Mesenchymal stem cell (in vitro differentiated cells and primary cell): ENCODE results near the gene PRSS50. TPM values are rescaled to one million over a fixed set of nuclear protein-coding genes. Genes with fewer than 3 reads are reported as not detected.
A peak's percentile ranks its signal among the peaks of the same experiment; 100 is the strongest.

Experiments
- DNase-seq: peaks from one replicate; pipeline ENCODE4 v3.0.0-alpha.2; 2013
- H2AFZ ChIP-seq: one replicate; pipeline ENCODE4 v1.6.1; 2013; ENCODE audit warnings: low read depth, mild to moderate bottlenecking, control low read depth, inconsistent platforms, low read length, moderate library complexity
- H2AK5ac ChIP-seq: 2 replicates; pipeline ENCODE4 v1.6.1; 2013; ENCODE audit warnings: low read length, moderate library complexity, mild to moderate bottlenecking, inconsistent platforms; ENCODE audit not compliant: severe bottlenecking
- H2BK120ac ChIP-seq: one replicate; pipeline ENCODE4 v1.6.1; 2013; ENCODE audit warnings: low read depth, mild to moderate bottlenecking, inconsistent platforms, low read length, moderate library complexity
- H2BK12ac ChIP-seq, 2 experiments: one replicate each; pipeline ENCODE4 v1.6.1; 2013; ENCODE audit warnings: inconsistent platforms in 2 of 2, low read length in 2 of 2, mild to moderate bottlenecking in 2 of 2, moderate library complexity in 2 of 2, control low read depth in 1 of 2
- H2BK15ac ChIP-seq: one replicate; pipeline ENCODE4 v1.6.1; 2013; ENCODE audit warnings: mild to moderate bottlenecking, low read depth, inconsistent platforms; ENCODE audit not compliant: poor library complexity, severe bottlenecking
- H2BK5ac ChIP-seq: 2 replicates; pipeline ENCODE4 v1.6.1; 2013; ENCODE audit warnings: low read depth, mild to moderate bottlenecking, low read length, control low read depth, inconsistent platforms; ENCODE audit not compliant: poor library complexity, severe bottlenecking
- H3K14ac ChIP-seq, 2 experiments: one replicate each; pipeline ENCODE4 v1.6.1; 2013; ENCODE audit warnings: inconsistent platforms in 2 of 2, low read length in 2 of 2, control low read depth in 1 of 2, mild to moderate bottlenecking in 1 of 2, moderate library complexity in 1 of 2
- H3K18ac ChIP-seq, 2 experiments: one replicate each; pipeline ENCODE4 v1.6.1; 2013; ENCODE audit warnings: inconsistent platforms in 2 of 2, low read length in 2 of 2, control low read depth in 1 of 2, low read depth in 1 of 2, mild to moderate bottlenecking in 1 of 2
- H3K23ac ChIP-seq, 2 experiments: one replicate each; pipeline ENCODE4 v1.6.1; 2013; ENCODE audit warnings: inconsistent platforms in 2 of 2, low read length in 2 of 2, mild to moderate bottlenecking in 2 of 2, moderate library complexity in 2 of 2, control low read depth in 1 of 2
- H3K27ac ChIP-seq: 2 replicates; pipeline ENCODE4 v1.5.1; 2013; ENCODE audit warnings: mild to moderate bottlenecking, moderate library complexity, low read length, control low read depth, inconsistent platforms; ENCODE audit not compliant: poor library complexity, severe bottlenecking
- H3K27me3 ChIP-seq, 2 experiments: 2 replicates each; pipeline versions ENCODE4 v1.6.1 to v1.7.0; 2013; ENCODE audit warnings: low read length in 2 of 2, mild to moderate bottlenecking in 2 of 2, moderate library complexity in 2 of 2, control low read depth in 1 of 2, inconsistent platforms in 1 of 2; ENCODE audit not compliant: control insufficient read depth in 1 of 2, insufficient read depth in 1 of 2
- H3K36me3 ChIP-seq, 2 experiments: 2 replicates each; pipeline versions ENCODE4 v1.6.1 to v1.7.0; 2013; ENCODE audit warnings: low read length in 2 of 2, control low read depth in 1 of 2, inconsistent platforms in 1 of 2, low read depth in 1 of 2, mild to moderate bottlenecking in 1 of 2; ENCODE audit not compliant: insufficient read depth in 2 of 2, control insufficient read depth in 1 of 2
- H3K4ac ChIP-seq, 2 experiments: one replicate each; pipeline ENCODE4 v1.6.1; 2013; ENCODE audit warnings: inconsistent platforms in 2 of 2, low read length in 2 of 2, mild to moderate bottlenecking in 2 of 2, moderate library complexity in 2 of 2, control low read depth in 1 of 2, low read depth in 1 of 2
- H3K4me1 ChIP-seq: 2 replicates; pipeline ENCODE4 v1.6.1; 2013; ENCODE audit warnings: low read depth, low read length, control low read depth; ENCODE audit not compliant: control insufficient read depth, insufficient read depth
- H3K4me2 ChIP-seq: 2 replicates; pipeline ENCODE4 v1.6.1; 2013; ENCODE audit warnings: low read length, mild to moderate bottlenecking, inconsistent platforms; ENCODE audit not compliant: poor library complexity, severe bottlenecking
- H3K4me3 ChIP-seq, 2 experiments: 2 replicates each; pipeline versions ENCODE4 v1.5.1 to v1.7.0; 2013; ENCODE audit warnings: low read length in 2 of 2, mild to moderate bottlenecking in 2 of 2, control low read depth in 1 of 2, low read depth in 1 of 2; ENCODE audit not compliant: insufficient read depth in 1 of 2
- H3K79me1 ChIP-seq: replicated peaks from 2 replicates; pipeline ENCODE4 v1.6.1; 2013; ENCODE audit warnings: mild to moderate bottlenecking, control low read depth, low read length, inconsistent platforms; ENCODE audit not compliant: poor library complexity, severe bottlenecking
- H3K9ac ChIP-seq: 2 replicates; pipeline ENCODE4 v1.7.0; 2013; ENCODE audit warnings: mild to moderate bottlenecking, low read length, moderate library complexity
- H3K9me3 ChIP-seq: 2 replicates; pipeline ENCODE4 v1.7.0; 2013; ENCODE audit warnings: mild to moderate bottlenecking, low read length; ENCODE audit not compliant: control insufficient read depth
- H4K8ac ChIP-seq: one replicate; pipeline ENCODE4 v1.6.1; 2013; ENCODE audit warnings: inconsistent platforms, mild to moderate bottlenecking, low read length, moderate library complexity
- H4K91ac ChIP-seq: one replicate; pipeline ENCODE4 v1.6.1; 2013; ENCODE audit warnings: mild to moderate bottlenecking, low read length, inconsistent platforms
- WGBS: methylation state at CpG from one replicate; pipeline ENCODE4 v1.1.7; 2013; ENCODE audit warnings: mixed read lengths; 5-methylcytosine and 5-hydroxymethylcytosine counted together
- small RNA-seq: library from polyadenylated mRNA; stranded (forward); fragments of <200 nt; extraction: miRNeasy Mini kit (QIAGEN cat#:217004); gene quantifications from one replicate; pipeline ENCODE3, GENCODE V24; 2013; ENCODE audit warnings: low read depth

PRSS50 gene

DNA sequence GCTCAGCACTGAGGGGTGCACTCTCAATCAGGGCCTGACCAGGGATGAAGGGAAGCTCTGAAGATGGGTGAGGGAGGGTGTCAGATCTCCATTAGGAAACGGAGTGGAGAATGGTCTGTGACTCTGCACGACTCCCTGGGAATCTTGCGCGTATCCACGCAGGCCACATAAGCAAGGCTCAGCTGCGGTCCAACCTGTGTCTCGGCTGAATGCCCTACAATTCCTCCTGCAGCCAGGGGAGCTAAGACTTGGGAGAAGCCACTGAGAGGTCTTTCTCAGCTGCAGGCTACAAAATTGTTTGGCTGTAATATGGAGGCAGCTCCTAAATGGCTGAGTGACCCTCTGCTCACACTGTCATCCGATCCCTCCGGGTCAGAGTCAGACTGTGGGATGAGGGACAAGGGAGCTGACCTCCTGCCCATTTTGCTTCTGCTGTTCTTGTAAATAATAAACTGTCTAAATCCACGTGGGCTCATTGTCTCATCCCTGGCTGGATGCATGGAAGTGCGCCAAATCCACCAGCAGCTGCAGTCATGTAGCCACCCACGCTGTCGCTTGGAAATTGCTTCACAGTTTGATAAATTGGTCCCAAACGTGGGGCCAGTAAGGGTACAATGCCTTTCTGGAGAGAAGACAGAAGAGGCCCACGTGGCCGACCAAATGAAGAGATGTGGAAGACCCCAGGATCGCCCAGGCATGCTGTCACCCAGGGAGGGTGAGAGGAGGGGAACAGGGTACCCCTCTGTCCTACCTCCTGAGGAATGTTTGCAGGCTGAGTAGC lies 54.7 kb downstream of the PRSS50 start:
- Histone ChIP-seq H3K36me3 (no peaks in the 10 kb centered on the region), H3K27me3 (peaks cover 13 to 45% of the 10 kb centered on the region in 2 experiments)

More for the DNA sequence above, 54.7 kb downstream of the PRSS50 start:
- no peak overlapping the region for H2BK5ac ChIP-seq
- H4K8ac ChIP-seq, result no peak overlapping the region
- no peak overlapping the region for H3K9ac ChIP-seq
- no peak overlapping the region for H2BK120ac ChIP-seq
- no peak overlapping the region for H3K18ac ChIP-seq
- no peak overlapping the region for H3K4ac ChIP-seq
- DNase-seq, result peak; percentile 52
- no peaks in the 10 kb centered on the region for H3K79me1 ChIP-seq
- WGBS, result 65% methylated on average over 17 of the region's 17 CpGs
- H3K4me1 ChIP-seq, result peaks cover 20% of the 10 kb centered on the region
- no peak overlapping the region for H3K23ac ChIP-seq
- no peaks in the 10 kb centered on the region for H3K9me3 ChIP-seq
- no peak overlapping the region for H4K91ac ChIP-seq
- H3K4me2 ChIP-seq, result no peak overlapping the region
- no peak overlapping the region for H2AK5ac ChIP-seq
- no peak overlapping the region for H3K27ac ChIP-seq
- H2BK12ac ChIP-seq, result peak overlapping the region in 1 of 2 experiments; percentile 13
- H2AFZ ChIP-seq, result no peak overlapping the region
- no peak overlapping the region for H3K4me3 ChIP-seq
- peak overlapping the region; percentile 71 for H2BK15ac ChIP-seq
- no peak overlapping the region for H3K14ac ChIP-seq

Small RNA genes within 50 kb of the gene (small RNA-seq; reads per million reads assigned to genes)
- not detected for gene PRSS45
